ENCODE results near the gene RNF182. TPM values are rescaled to one million over a fixed set of nuclear protein-coding genes. Genes with fewer than 3 reads are reported as not detected.

RNF182 gene
- total and polyA plus RNA-seq, 2 donors (not counting 3 experiments of a cell fraction or from before 2014, with no cell fraction given): 0.43 to 0.93 TPM

DNA sequence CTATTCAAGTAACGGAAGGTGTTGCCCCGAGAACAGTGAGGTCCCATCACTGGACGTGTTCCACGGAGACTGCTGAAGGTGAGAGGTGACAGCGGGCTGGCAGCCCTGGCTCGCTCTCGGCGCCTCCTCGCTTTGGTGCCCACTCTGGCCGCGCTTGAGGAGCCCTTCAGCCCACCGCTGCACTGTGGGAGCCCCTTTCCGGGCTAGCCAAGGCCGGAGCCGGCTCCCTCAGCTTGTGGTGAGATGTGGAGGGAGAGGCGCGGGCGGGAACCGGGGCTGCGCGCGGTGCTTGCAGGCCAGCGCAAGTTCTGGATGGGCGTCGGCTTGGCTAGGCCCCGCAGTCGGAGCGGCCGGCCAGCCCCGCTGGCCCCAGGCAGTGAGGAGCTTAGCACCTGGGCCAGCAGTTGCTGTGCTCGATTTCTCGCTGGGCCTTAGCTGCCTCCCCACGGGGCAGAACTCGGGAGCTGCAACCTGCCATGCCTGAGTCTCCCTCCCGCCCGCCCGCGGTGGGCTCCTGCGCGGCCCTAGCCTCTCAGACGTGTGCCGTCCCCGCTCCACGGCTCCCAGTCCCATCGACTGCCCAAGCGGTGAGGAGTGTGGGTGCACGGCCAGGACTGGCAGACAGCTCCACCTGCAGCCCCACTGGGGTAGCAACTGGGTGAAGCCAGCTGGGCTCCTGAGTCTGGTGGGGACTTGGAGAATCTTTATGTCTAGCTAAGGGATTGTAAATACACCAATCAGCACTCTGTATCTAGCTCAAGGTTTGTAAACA is 77.6 kb downstream of the RNF182 start:
- FAIRE-seq (no peak), DNase-seq (ENCODE audit: low read depth, low spot score) (no peak)
- Histone ChIP-seq H3K27ac (ENCODE audit: insufficient read depth, low read depth, low read length) (no peak overlapping the region), H3K4me2 (ENCODE audit: insufficient read depth, low read length) (no peak overlapping the region), H3K79me2 (ENCODE audit: control insufficient read depth, insufficient read depth, low read length) (no peaks in the 10 kb centered on the region), H3K9ac (replicated peaks; ENCODE audit: extremely low read depth, insufficient read depth, low read length) (no peak overlapping the region), H3K36me3 (ENCODE audit: control insufficient read depth in 2 of 2, extremely low read depth in 1 of 2, insufficient read depth in 2 of 2, low read length in 2 of 2) (no peaks in the 10 kb centered on the region), H3K4me1 (ENCODE audit: control insufficient read depth, extremely low read depth, insufficient read depth, low read length) (no peaks in the 10 kb centered on the region), H3K4me3 (replicated peaks in 1 of 3; ENCODE audit: insufficient read depth in 1 of 3, low read depth in 1 of 3, low read length in 3 of 3) (no peak overlapping the region), H2AFZ (ENCODE audit: low read depth, low read length) (no peak overlapping the region), H3K9me1 (replicated peaks; ENCODE audit: control insufficient read depth, extremely low read depth, insufficient read depth, low read length) (no peaks in the 10 kb centered on the region), H3K27me3 (ENCODE audit: control insufficient read depth in 2 of 2, insufficient read depth in 2 of 2, low read length in 2 of 2) (no peaks in the 10 kb centered on the region), H4K20me1 (replicated peaks; ENCODE audit: control insufficient read depth, extremely low read depth, insufficient read depth, low read length) (no peaks in the 10 kb centered on the region), H3K9me3 (replicated peaks; ENCODE audit: control insufficient read depth, insufficient read depth, low read length) (no peaks in the 10 kb centered on the region)
- CTCF ChIA-PET: interaction anchor here (1.4 kb wide), 1 partner anchor 94 kb away, joined by 5 read pairs; no protein-coding TSS in a partner anchor
- dilution Hi-C loops (cut with MboI; ENCODE audit: extremely low pct_ligation_motif_present, low sequenced_read_pairs): no loop called here
- no peak for TF ChIP-seq POLR2A (IDR thresholded peaks at IDR 0.05; ENCODE audit: low read depth, low read length)
- TF ChIP-seq GATA2 (IDR thresholded peaks at IDR 0.05; ENCODE audit: insufficient read depth, insufficient read length, low read depth, low read length): no peak
- no peak for TF ChIP-seq FOS (IDR thresholded peaks at IDR 0.05; ENCODE audit: borderline replicate concordance, insufficient read depth, low read length)
- no peak for TF ChIP-seq JUN (IDR thresholded peaks at IDR 0.05; ENCODE audit: borderline replicate concordance, insufficient read depth, insufficient read length, low read depth)
- no peak for TF ChIP-seq POLR2AphosphoS5 (IDR thresholded peaks at IDR 0.05; ENCODE audit: insufficient read depth, low read depth, low read length)
- TF ChIP-seq, protein P1, sequence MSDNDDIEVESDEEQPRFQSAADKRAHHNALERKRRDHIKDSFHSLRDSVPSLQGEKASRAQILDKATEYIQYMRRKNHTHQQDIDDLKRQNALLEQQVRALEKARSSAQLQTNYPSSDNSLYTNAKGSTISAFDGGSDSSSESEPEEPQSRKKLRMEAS (IDR thresholded peaks at IDR 0.05; ENCODE audit: insufficient read depth, insufficient read length): no peak
- TF ChIP-seq EZH2 (IDR thresholded peaks at IDR 0.05; ENCODE audit: borderline replicate concordance, low read depth, low read length, severe bottlenecking): no peak
- no TSS peak for BruUV-seq (replicated peaks)
- POLR2A ChIA-PET: no interaction called here
- intact Hi-C loops (cut with micrococcal nuclease): no loop called here

DNA sequence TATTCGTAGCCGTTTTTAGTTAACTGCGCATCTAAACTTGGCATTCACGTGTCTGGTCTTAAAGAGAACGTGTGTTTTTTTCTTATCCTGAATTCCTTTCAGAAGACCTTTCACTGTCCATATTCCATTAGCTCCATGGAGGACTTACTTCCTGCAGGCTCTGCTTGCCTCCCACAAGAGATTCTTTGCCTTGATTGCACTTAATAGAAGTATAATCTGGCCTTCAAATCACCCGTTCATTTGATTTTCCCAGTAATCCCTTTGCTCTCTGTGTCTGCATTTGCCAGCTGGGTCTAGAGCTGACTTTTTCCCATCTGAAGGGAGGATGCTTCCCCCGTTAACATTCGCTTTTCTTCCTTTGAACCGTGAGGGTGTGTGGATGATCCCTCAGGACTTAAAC is 79.5 kb downstream of the RNF182 start:
- BruUV-seq (replicated peaks): no TSS peak
- H3K9me3 ChIP-seq (replicated peaks; ENCODE audit: control insufficient read depth, insufficient read depth, low read length): no peaks in the 10 kb centered on the region
- H3K27me3 ChIP-seq (ENCODE audit: control insufficient read depth in 2 of 2, insufficient read depth in 2 of 2, low read length in 2 of 2): no peaks in the 10 kb centered on the region
- POLR2A ChIA-PET: no interaction called here
- H3K4me3 ChIP-seq (replicated peaks in 1 of 3; ENCODE audit: insufficient read depth in 1 of 3, low read depth in 1 of 3, low read length in 3 of 3): no peak overlapping the region
- H4K20me1 ChIP-seq (replicated peaks; ENCODE audit: control insufficient read depth, extremely low read depth, insufficient read depth, low read length): no peaks in the 10 kb centered on the region
- no peak overlapping the region for H2AFZ ChIP-seq (ENCODE audit: low read depth, low read length)
- H3K9me1 ChIP-seq (replicated peaks; ENCODE audit: control insufficient read depth, extremely low read depth, insufficient read depth, low read length): no peaks in the 10 kb centered on the region
- no peak for DNase-seq (ENCODE audit: low read depth, low spot score)
- TF ChIP-seq EZH2 (IDR thresholded peaks at IDR 0.05; ENCODE audit: borderline replicate concordance, low read depth, low read length, severe bottlenecking): no peak
- no peak for TF ChIP-seq POLR2A (IDR thresholded peaks at IDR 0.05; ENCODE audit: low read depth, low read length)
- TF ChIP-seq GATA2 (IDR thresholded peaks at IDR 0.05; ENCODE audit: insufficient read depth, insufficient read length, low read depth, low read length): no peak
- no peak for TF ChIP-seq JUN (IDR thresholded peaks at IDR 0.05; ENCODE audit: borderline replicate concordance, insufficient read depth, insufficient read length, low read depth)
- no peak for TF ChIP-seq POLR2AphosphoS5 (IDR thresholded peaks at IDR 0.05; ENCODE audit: insufficient read depth, low read depth, low read length)
- no peak for TF ChIP-seq FOS (IDR thresholded peaks at IDR 0.05; ENCODE audit: borderline replicate concordance, insufficient read depth, low read length)
- TF ChIP-seq, protein P1 (IDR thresholded peaks at IDR 0.05; ENCODE audit: insufficient read depth, insufficient read length): no peak
- no peak for TF ChIP-seq MYC (IDR thresholded peaks at IDR 0.05; ENCODE audit: low read depth, low read length)
- TF ChIP-seq, protein P2, sequence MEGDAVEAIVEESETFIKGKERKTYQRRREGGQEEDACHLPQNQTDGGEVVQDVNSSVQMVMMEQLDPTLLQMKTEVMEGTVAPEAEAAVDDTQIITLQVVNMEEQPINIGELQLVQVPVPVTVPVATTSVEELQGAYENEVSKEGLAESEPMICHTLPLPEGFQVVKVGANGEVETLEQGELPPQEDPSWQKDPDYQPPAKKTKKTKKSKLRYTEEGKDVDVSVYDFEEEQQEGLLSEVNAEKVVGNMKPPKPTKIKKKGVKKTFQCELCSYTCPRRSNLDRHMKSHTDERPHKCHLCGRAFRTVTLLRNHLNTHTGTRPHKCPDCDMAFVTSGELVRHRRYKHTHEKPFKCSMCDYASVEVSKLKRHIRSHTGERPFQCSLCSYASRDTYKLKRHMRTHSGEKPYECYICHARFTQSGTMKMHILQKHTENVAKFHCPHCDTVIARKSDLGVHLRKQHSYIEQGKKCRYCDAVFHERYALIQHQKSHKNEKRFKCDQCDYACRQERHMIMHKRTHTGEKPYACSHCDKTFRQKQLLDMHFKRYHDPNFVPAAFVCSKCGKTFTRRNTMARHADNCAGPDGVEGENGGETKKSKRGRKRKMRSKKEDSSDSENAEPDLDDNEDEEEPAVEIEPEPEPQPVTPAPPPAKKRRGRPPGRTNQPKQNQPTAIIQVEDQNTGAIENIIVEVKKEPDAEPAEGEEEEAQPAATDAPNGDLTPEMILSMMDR (IDR thresholded peaks at IDR 0.05; ENCODE audit: extremely low read depth in 1 of 2, insufficient read depth in 1 of 2, low read depth in 1 of 2, low read length in 2 of 2): no peak
- intact Hi-C loops (cut with micrococcal nuclease): no loop called here
- no peak for FAIRE-seq
- H3K36me3 ChIP-seq (ENCODE audit: control insufficient read depth in 2 of 2, extremely low read depth in 1 of 2, insufficient read depth in 2 of 2, low read length in 2 of 2): no peaks in the 10 kb centered on the region
- H3K79me2 ChIP-seq (ENCODE audit: control insufficient read depth, insufficient read depth, low read length): no peaks in the 10 kb centered on the region
- no peak overlapping the region for H3K4me2 ChIP-seq (ENCODE audit: insufficient read depth, low read length)
- no peaks in the 10 kb centered on the region for H3K4me1 ChIP-seq (ENCODE audit: control insufficient read depth, extremely low read depth, insufficient read depth, low read length)
- dilution Hi-C loops (cut with MboI; ENCODE audit: extremely low pct_ligation_motif_present, low sequenced_read_pairs): no loop called here
- CTCF ChIA-PET: no interaction called here
- H3K27ac ChIP-seq (ENCODE audit: insufficient read depth, low read depth, low read length): no peak overlapping the region
- H3K9ac ChIP-seq (replicated peaks; ENCODE audit: extremely low read depth, insufficient read depth, low read length): no peak overlapping the region

Measured in endothelial cell of umbilical vein (primary cell).